Hematopoietic multipotent progenitor cell (in vitro differentiated cells): Measurements from ENCODE around the gene ME2. TPM values are rescaled to one million over a fixed set of nuclear protein-coding genes. Genes with fewer than 3 reads are reported as not detected.
A peak's percentile ranks its signal among the peaks of the same experiment; 100 is the strongest.
"Not testable (repeated sequence)": the region's sequence is repeated elsewhere in the genome, so short reads cannot be mapped to it uniquely, and the experiment has no call there.

ENCODE experiments used
- DNase-seq, 3 donors: peaks; one replicate each; pipeline ENCODE4 v3.0.0-alpha.2; 2011 to 2015; ENCODE audit warnings: low read depth in 2 of 3, low spot score in 2 of 3
- total RNA-seq: library from RNA; depleted of rRNA; stranded (reverse); fragments of >200 nt; gene quantifications from one replicate; pipeline ENCODE4 v1.2.3, GENCODE V29; 2012

The ME2 gene
- total RNA-seq: 28.8 TPM

DNA sequence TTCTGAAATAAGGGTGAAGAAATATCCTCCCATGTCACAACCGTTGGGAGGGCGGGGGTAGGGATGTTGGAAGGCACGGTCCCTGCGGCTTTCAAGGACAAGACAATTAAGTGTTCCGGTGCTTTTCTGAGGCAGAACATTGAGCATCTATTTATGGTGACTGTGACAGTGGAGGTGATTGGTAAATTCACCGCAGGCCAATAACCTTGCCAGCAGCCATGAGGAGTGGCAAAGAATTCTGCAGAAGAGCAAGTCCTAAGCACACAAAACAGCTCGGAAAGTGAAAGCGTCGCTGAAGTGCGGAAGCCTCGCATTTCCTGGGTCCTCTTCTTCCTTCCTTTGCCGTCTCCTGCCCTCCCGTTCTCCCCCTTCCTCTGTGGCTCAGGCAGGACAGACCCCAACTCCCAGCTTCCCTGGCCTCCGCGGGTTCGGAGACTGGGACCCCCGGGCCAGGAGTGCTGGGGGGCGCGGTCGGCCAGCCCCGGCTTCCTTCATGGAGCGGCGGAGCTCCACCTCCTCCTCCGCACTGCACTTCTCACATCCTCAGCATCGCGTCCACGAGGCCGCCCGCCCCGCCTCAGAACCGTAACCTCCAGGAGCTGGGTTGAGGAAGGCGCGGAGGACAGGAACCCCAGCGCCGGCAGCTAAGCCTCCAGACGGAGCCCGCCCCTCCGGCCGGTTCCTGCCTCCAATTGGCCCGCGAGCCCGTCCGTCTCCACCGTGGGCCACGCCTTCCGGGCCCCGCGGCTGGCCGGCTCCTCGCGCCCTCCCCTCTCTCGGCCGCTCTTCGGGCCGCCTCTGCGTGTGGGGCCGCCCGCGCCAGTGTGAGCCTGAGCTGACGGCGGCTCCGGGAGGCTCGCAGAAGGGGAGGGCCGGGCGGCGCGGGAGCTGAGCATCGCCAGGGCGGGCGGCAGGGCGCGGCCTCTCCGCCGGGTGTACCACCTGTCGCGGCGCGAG, at the start of gene ME2:
Gene ME2, plus strand, starts transcription at position 774 of the 957 bp plus-strand sequence. CDS start 16,703 bp downstream, outside the sequence.
- DNase-seq: peak; percentile 80 to 91 (median 89)

DNA sequence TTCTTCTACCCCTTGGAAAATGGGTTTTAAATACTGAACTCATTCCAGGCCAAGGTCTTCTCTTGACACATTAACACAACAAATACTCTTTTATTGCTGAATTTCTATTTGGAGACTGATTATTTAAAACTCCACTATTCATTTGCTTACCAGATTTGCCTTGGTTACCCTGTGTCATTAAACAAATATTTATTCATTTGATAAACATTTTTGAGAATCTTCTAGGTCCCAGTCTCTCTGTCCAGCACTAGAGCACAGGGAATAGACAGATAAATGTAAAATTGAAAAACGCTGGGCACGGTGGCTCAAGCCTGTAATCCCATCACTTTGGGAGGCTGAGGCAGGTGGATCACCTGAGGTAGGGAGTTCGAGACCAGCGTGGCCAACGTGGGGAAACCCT, 49.3 kb upstream of the ME2 start:
- DNase-seq: no peak

DNA sequence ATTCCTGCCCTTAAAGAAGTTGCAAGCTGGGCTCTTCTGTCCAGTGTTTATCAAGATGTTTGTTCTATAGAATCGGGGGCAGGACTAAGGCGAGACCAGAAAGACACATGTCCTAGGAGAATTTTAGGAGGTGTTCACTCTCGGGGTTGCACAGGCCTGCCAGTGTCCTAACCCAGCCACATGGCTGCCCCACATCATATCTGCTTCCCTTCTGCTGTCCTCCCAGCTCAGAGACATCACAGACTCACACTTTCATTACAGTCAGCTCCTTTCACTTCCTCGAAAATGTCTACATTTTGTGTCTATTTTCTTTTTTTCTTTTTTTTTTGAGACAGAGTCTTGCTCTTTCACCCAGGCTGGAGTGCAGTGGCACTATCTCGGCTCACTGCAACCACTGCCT, 48.4 kb upstream of the ME2 start:
- DNase-seq: no peak

DNA sequence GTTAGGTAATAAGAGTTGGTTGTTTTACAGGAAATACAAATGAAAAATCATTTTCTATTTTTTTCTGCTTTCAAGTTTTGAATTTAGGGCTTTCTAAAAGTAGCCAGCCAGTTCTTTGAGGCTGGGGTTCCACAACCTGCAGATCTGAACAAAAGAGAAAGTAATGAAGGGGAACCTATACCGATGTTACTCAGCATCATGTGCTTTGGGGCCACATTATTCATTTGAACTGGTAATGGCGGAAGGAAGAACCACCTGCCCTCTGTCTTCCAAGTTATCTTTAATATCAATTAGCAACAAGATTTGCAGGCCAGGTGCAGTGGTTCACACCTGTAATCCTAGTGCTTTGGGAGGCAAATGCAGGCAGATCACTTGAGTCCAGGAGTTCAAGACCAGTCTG, 46.2 kb upstream of the ME2 start:
- DNase-seq: no peak

DNA sequence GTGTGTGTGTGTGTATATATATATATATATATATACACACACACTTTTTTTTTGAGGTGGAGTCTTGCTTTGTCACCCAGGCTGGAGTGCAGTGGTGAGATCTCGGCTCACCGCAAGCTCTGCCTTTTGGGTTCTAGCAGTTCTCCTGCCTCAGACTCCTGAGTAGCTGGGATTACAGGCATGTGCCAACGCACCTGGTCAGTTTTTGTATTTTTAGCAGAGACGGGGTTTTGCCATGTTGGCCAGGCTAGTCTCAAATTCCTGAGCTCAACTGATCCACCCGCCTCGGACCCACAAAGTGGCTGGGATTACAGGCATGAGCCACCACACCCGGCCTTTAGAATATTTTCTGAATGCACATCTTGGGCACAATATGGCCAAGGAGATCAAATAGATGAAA, 45.4 kb upstream of the ME2 start:
- not testable (repeated sequence) for DNase-seq

DNA sequence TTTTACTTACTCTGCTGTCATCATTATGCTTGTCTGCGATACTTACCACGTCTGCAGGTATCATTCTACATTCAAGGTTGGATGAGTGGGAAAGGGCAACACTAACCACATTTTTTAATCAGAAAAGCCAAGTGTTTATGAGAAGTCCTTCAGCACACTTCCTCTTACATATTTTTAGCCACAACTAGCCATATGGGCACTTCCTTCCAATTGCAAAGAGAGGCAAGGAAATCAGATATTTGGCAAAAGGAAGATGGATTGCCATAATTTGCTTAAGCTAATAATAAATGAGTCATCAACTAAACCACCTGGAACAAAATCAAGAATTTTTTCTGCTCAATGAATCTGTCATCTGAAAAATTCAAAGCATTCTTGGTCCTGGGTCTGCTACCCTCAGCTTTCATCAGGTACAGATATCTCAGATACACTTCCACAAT, 42.4 kb upstream of the ME2 start:
- peak in 2 of 3 donors; percentile 38 to 79 for DNase-seq

DNA sequence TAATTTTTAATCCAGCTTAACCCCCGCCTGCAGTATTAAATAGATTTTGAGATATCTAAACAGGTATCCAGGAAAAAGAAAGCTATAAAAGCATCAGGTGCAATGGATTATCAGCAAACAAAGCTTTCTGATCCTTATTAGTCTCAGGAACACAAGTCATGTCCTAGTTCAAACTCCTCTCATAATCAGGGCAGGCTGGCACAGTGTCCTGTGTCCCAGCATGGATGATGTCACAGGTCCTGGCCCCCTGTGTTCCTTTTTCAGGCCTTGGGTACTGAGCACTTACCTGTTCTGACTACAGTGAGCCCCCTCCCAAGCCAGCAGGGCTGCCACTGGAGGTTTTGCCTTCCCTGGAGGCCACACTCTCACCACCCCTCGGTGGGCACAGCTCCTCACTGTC, 39.6 kb upstream of the ME2 start:
- DNase-seq: no peak

DNA sequence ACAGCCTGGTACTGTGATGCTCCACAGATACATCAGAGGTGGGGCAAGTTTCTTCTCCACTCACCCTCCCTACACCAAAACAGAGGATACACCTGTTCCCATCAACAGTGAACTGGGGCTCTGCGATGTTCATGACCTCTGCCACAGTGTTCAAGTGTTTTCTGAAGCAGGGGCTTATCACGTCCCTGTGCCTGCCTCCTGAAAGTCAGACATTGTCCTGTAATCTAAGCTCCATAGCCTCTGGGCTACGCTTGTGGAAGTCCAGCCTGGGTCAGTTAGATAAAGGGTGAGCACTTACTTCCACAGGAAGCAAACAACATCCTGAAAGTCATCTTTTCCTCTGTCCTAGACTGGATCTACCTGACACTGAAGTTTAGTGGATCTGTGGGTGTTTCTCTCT, 38.9 kb upstream of the ME2 start:
- no peak for DNase-seq

DNA sequence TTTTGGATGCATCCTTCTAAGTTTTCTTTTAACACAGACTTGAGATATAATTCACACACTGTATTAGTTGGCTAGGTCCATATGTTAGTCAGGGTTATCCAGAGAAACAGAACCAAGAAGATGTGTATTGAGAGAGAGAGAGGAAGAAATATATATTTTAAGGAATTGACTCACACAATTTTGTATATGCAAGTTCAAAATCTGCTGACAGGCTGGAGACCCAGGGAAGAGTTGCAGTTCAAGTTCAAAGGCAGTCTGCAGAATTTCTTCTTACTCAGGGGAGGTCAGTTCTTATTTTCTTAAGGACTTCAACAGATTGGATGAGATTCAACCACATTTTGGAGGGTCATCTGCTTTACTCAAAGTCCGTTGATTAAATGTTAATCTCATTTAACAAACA, 36.1 kb upstream of the ME2 start:
- DNase-seq: no peak

DNA sequence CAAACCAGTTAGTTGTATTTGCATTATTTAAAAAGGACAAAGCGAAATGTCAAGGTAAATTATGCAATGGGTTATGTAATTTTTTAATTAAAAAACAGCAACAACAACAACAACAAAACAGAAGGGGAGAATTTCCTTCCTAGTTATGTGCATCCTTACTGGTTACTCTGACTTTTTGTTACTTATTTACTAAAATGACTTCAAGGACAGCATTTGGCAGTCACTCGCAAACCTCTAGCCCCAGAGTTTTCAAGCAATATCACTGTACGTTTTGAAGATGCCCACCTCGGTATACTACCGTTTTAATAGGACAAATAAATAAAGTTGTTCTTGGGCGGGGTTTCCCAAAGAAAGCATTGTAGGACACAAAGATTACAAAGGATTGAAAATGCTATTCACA, 34.4 kb upstream of the ME2 start:
- DNase-seq: no peak

DNA sequence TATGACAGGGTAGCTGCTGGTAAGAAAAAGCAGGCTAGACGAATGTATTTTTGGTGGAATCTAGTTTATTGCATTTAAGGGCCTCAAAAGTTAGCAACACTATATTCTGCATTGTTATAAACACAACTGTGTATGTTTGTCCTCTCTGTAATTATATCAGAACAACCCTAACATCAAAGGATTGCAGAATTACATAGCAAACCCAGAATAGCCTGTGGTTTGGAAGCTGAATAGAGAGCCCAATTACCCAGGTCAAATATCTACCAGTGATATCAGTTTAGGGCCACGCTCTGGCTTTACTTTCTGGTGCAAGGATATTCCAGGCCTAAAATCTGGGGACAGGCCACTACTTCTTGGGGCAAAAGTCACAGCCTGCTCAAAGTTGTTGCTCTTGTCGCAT, 34.0 kb upstream of the ME2 start:
- no peak for DNase-seq

DNA sequence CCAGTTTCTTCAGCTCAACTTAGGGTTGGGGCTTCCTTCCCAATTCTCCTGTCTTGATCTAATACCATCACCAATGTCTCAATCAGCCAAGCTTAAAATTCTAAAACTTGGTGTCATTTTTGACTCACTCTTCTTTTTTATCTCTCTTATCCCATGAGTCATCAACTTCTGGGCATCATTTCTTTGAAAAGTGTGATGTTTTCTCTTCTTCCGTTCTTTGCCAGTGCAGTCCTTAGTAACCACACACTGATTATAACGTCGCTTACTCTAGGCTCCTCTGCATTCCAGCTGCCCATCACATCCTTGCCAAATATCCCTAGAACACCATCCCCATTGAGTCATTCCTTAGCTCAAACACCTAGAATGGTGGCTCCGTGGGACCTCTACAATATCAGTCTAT, 31.7 kb upstream of the ME2 start:
- no peak for DNase-seq

DNA sequence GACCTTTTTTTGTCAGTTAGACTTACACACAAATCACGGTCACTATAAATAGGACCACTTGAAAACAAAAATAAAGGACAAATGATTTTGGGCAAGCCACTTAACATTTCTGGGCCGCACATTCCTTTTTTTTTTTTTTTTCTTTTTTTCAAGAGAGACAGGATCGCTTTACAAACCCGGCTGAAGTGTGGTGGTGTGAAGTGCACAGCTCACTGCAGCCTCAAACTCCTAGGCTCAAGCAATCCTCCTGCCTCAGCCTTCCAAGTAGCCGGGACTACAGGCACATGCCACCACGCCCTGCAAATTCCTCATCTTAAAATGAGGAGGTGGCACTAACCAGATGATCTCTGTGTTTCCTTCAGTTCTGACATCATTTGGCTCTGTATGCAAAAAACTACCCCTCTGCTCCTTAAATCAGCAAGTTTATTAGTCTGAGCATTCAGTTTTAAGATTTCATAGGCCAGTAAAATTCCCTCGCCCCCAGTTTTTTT, 30.8 kb upstream of the ME2 start:
- no peak for DNase-seq

DNA sequence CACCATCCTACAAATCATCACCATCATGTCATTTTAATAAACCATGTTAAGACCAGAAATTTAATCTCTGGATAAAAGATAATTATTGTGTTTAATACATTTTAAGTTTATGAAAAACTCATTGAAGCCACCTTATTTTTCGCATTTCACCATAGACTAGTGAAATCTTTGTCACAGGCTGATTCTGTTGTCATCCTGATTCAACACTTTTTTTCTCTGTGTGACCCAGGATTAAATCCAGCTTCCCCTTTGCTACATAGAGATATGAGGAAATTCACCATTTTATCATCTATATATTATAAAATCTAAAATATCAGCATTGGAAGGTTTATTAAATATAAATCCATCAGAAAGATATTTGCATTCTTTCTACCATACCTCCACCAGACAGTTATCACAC, 29.9 kb upstream of the ME2 start:
- DNase-seq: no peak

DNA sequence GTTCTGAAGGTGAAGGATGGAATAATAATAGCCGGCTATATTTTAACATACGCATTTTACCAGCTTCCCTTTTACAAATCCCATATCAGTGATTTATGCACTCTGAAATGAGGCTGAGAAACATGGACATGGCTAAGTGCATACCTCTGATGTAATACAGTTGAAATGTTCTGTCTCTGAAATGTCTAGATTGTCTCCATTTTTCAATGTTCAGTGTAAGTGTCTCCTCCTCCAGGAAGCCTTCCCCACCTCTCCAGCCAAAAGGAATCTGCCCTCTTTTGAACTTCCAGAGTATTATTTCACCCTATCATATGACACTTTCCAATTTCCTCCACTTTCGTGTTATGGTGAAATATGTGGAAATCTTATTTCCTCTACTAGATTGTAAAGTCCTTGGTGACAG, 29.5 kb upstream of the ME2 start:
- no peak for DNase-seq

DNA sequence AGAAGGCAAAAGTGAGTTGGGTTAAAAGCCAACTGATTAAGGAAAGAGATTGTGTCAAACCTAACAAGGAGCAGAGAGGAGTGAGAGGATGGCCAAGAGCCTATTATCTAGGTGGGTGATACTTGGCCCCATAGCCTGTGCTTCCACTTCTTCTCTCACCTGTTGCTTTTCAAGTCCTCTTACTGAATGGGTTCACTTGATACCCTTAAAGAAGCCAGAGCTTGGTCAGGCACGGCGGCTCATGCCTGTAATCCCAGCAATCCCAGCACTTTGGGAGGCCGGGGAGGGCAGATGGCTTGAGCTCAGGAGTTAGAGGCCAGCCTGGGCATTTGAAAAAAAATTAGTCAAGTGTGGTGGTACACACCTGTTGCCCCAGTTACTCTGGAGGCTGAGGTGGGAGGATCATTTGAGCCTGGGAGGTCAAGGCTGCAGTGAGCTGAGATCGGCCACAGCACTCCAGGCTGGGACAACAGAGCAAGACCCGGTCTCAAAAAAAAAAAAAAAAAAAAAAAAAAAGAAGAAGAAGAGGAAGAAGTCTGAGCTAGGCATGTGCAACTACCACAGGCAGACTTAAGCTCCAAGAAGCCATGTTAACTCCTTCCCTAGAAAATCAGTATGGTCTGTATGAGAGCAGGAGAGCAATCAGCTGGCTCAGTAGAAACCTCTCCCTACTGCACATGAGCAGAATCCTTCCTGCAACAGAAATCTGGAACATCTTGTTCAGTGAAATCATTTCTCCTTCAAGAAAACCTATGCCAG, 28.4 kb upstream of the ME2 start:
- DNase-seq: no peak

DNA sequence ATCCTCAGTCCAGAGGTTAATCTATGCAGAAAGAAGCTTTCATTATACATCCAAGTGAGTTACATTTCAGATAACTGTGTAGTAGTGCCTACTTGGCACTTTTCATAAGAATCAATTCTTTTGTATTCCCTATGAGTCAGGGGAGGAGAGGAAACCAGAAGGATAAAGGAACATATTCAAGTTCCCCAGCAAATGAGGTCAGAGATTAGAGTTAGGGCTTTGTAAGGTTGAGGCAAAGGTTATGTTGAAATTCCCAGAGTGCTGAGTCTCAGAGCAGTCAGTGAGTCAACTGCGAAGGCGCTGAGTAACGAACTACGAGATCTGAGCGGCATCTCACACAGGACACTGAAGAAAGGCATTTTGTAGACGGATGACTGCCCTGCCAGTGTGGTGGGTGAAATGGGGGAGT, 25.1 kb upstream of the ME2 start:
- DNase-seq: no peak

DNA sequence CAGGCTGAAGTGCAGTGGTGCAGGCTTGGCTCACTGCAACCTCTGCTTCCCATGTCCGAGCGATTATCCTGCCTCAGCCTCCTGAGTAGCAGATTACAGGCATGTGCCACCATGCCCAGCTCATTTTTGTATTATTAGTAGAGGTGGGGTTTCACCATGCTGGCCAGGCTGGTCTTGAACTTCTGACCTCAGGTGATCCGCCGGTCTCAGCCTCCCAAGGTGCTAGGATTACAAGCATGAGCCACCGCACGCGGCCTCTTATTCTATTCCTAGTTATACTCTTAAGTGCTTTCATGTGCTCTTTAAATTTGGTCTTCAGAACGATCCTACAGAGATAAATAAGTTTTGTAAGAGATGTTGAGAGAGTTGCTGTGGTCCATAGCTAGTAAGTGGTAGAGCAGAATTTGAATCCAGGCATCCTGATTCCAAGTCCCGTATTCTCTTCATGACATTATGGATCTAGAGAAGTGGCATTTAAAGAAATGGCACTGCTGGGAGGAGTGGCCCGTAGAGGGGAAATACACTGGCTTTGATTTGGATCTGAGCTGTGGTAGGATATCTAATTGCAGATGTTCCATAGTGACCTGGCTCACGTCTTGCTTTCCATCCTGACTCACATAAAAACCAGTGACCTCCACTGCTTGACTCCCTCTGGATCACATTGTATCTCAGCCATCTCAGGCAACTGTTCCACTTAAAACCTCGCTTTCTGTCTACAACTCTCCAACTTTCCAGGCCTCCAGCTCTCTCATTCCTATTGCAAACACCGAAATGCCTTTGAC, 22.8 kb upstream of the ME2 start:
- DNase-seq: no peak

DNA sequence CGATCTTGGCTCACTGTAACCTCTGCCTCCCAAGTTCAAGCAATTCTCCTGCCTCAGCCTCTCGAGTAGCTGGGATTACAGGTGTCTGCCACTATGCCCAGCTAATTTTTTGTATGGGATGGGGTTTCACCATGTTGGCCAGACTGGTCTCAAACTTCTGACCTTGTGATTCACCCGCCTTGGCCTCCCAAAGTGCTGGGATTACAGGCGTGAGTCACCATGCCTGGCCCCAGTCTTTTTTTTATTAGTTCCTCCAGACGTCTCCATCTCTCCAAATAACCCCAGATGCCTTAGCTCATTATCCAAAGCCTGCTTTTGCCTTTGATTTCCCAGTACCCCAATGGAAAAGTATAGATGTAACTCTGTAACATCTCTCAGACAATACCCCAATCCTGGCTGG, 21.8 kb upstream of the ME2 start:
- not testable (repeated sequence) for DNase-seq

DNA sequence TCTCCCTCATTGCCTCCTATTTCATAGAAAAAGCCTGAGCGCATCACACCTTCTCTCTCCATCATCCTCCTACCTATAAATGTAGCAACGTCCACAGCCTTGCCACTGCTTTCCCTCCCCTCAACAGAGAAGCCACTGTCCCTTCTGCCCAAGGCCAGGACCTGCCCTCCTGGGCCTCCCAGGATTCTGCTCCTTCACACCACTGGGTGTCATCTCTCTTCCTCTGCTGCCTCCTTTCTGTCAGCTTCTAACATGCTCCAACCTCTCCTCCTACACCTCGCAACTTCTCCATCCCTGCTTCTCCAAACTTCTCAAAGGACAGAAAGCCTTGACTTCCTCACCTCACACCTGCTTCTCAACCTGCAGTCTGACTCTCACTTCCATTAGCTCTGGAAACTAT, 21.2 kb upstream of the ME2 start:
- DNase-seq: no peak
